Posterior vena cava (tissue), 2 donors: ENCODE results near the gene NFKBIA. TPM values are rescaled to one million over a fixed set of nuclear protein-coding genes. Genes with fewer than 3 reads are reported as not detected.

Source experiments
- DNase-seq: peaks from one replicate; pipeline ENCODE4 v3.0.0-alpha.2; 2020; ENCODE audit warnings: low spot score
- intact Hi-C, 2 donors: fragments of 100-400 bp; cut with DNase I; formaldehyde crosslinking; loops; one replicate each; pipeline versions ENCODE4 v1.14.1 to v1.14.2; 2022 to 2023
- total RNA-seq, 2 donors: library from RNA; stranded (reverse); fragmentation: NEBNext Ultra II Directional; extraction: Animal tissue kit (Norgen Biotek cat#: 25700); gene quantifications; one replicate each; pipeline ENCODE4 v1.2.1, GENCODE V29; 2021
- donor health status: DM: yes; HTN: yes; CAD: no.
- donor health status: DM: yes; HTN: yes; CAD: no.

NFKBIA gene
- total RNA-seq, 2 donors from 2014 or later: 87.1 to 127 TPM

DNA sequence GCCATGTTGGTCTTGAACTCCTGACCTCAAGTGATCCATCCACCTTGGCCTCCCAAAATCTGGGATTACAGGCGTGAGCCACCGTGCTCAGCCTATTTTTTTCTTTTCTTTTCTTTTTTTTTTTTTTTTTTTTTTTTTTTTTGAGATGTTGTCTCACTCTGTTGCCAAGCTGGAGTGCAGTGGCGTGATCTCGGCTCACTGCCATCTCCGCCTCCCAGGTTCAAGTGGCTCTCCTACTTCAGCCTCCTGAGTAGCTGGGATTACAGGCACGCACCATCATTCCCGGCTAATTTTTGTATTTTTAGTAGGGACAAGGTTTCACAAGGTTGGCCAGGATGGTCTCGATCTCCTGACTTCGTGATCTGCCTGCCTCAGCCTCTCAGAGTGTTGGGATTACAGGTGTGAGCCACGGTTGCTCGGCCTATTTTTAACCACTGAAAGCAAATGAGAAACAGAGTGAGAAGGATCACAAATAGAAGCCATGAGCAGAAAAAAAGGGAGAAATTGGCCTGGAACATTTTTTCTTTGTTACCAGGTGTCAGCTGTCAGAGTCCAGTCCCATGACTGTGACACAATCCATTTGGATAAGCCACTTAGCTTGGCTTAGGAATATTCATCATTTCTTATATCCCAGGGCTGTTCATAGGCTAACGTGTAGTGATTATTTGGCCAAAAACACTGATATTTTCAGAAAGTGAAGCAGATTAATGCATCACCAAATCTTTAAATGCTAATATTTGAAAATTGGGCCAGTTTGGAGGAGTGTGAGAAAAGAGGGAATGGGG, 7.9 kb upstream of the NFKBIA start:
- intact Hi-C loops: loop anchor here in 1 of 2 donors (10.0 kb wide), 2 partner anchors 158 to 288 kb away; partner anchors contain the start of genes PPP2R3C and PRORP

GRCh38 chr14:35410858-35411257, 6.3 kb upstream of the NFKBIA start:
- intact Hi-C loops: loop anchor here in 1 of 2 donors (10.0 kb wide), 2 partner anchors 156 to 286 kb away; partner anchors contain the start of genes PPP2R3C and PRORP
- no peak for DNase-seq

More for the DNA sequence above, 7.9 kb upstream of the NFKBIA start:
- DNase-seq: no peak

DNA sequence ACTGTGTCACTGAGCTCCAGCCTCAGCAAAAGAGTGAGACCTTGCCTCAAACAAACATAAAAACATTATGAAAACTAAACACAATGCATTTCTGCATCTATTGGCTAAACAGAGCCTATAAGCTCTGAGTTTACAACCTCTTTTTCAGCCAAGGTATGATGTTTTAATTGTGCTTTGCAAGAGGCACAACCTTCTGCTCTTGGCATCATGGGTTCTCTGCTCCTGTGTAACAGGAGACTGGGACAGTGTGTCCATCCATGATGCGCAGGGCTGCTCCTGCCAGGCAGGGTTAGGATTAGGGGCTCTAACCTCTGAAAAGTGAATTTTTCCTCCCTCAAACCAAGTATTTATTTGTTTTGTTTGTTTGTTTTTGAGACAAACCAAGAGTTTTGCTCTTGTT, 5.0 kb upstream of the NFKBIA start:
- DNase-seq: no peak
- intact Hi-C loops: loop anchor here (5.0 to 10.0 kb wide), 2 partner anchors 197 to 365 kb away; partner anchors contain the start of gene FAM177A1 (in 1 of the 2)

DNA sequence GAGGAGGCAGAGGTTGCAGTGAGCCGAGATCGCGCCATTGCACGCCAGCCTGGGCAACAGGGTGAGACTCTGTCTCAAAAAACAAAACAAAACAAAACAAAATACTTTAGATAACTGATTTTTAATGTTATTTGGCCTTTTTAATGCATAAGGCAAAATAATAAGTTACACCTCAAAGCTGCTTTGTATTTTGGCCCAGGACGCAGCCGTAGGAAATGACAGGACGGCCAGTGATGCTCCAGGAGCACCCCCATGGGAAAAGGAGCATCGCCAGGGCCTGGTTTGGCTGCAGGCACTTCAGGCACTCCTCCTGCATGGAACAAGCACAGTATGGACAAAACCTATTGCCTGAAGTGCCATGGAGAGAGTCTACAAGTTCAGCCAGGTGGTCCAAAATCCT, 3.5 kb upstream of the NFKBIA start:
- DNase-seq: no peak
- intact Hi-C loops: loop anchor here (5.0 to 10.0 kb wide), 2 partner anchors 196 to 363 kb away; partner anchors contain the start of gene FAM177A1 (in 1 of the 2)

DNA sequence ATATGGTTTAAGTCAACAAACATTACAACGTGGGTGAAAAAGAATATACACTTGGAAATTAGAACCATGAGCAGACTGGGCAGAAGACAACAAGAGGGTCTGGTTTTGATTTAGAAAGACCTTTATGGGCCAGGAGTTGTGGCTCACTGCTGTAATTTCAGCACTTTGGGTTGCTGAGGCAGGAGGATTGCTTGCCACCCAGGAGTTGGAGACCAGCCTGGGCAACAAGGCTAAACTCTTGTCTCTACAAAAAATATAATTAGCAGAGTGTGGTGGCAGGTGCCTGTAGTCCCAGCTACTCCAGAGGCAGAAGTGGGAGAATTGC, 2.7 kb upstream of the NFKBIA start:
- intact Hi-C loops: loop anchor here (5.0 to 10.0 kb wide), 2 partner anchors 195 to 362 kb away; partner anchors contain the start of gene FAM177A1 (in 1 of the 2)

DNA sequence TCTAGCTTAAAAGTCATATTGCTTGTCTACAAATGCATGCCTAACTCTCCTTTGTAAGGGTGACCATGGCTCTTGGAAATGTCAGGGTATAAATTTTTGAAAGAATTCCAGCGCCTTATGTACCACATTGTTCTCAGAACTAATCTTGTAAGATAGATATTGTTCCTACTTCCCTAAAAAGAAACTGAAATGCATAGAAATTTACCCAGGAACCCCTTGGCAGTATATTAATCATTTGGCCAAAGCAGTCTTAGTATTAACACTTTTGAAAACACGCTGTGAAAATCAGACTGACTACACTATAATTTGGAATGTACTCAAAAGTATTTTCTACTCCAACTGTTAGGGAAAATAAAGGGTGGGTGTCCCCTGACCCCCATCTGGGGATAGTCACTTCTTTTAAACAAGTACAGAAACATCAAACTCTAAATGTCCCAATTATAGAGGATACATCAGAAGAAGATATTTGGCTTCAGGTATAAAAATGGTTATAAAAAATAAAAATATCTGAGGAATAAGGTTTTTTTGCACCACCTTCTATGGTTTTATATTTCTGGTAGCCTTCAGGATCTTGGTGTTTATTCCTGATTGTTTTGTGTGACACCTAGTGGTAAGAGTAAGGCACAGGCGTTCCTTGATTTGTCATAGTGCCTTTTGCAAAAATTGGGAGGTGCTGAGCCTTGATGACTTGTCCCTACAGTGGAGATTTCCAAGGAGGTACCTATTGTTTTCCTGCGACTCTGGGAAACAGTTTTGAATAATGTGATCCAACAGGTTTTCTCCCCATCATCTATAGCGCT, 2.2 kb upstream of the NFKBIA start:
- intact Hi-C loops: loop anchor here (5.0 to 10.0 kb wide), 2 partner anchors 194 to 362 kb away; partner anchors contain the start of gene FAM177A1 (in 1 of the 2)
- DNase-seq: no peak

More for the DNA sequence above, 2.7 kb upstream of the NFKBIA start:
- no peak for DNase-seq

DNA sequence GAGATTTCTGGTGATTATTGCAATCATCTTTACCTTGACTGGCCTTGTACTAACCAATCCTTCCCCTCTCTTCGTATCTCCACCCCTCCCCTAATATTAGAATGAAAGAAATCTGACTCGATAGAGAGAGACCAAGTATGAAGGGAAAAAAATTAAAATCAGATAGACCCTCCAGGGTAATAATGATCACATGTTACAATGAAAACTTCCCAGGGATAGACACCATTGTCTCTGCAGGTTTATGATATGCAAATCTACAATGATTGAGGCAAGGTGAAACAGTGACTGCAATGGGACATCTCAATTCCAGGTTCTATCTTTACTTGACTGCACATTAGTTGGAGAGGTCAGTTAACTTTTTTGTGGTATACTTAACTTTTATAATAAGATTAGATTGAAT, 1.5 kb upstream of the NFKBIA start:
- intact Hi-C loops: loop anchor here (5.0 to 10.0 kb wide), 2 partner anchors 194 to 361 kb away; partner anchors contain the start of gene FAM177A1 (in 1 of the 2)
- DNase-seq: no peak

- no peak for DNase-seq
- intact Hi-C loops: loop anchor here (5.0 to 10.0 kb wide), 2 partner anchors 193 to 361 kb away; partner anchors contain the start of gene FAM177A1 (in 1 of the 2)
Observed at GRCh38 chr14:35405304-35405996, 901 bp upstream of the NFKBIA start.

- DNase-seq: peak; percentile 99
- intact Hi-C loops: loop anchor here (5.0 to 10.0 kb wide), 3 partner anchors 67 to 359 kb away; partner anchors contain the start of genes PSMA6 (in 2 of the 2) and FAM177A1 (in 1 of the 2)
Observed at GRCh38 chr14:35403603-35404448, 723 bp downstream of the NFKBIA start.

DNA sequence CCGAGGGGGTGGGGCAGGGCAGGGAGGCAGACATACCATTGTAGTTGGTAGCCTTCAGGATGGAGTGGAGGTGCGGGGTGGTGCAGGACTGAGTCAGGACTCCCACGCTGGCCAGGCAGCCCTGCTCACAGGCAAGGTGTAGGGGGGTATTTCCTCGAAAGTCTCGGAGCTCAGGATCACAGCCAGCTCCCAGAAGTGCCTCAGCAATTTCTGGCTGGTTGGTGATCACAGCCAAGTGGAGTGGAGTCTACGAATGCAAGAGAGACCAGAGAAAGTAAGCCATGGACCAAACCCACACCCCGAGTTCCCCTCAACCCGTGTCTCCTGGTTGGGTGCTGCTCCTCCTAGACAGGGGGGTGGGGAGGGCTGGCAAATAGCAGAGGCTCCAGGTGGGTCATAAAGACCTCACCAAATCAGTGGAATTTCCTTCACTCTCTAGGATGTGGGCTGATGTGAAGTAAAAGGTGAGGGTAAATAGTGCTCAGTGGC, 1.4 kb downstream of the NFKBIA start:
- intact Hi-C loops: loop anchor here (5.0 to 10.0 kb wide), 3 partner anchors 66 to 358 kb away; partner anchors contain the start of genes PSMA6 (in 2 of the 2) and FAM177A1 (in 1 of the 2)
- no peak for DNase-seq

- DNase-seq: no peak
- intact Hi-C loops: loop anchor here (5.0 to 10.0 kb wide), 3 partner anchors 65 to 358 kb away; partner anchors contain the start of genes PSMA6 (in 2 of the 2) and FAM177A1 (in 1 of the 2)
Observed at GRCh38 chr14:35402323-35403113, 2.0 kb downstream of the NFKBIA start.

DNA sequence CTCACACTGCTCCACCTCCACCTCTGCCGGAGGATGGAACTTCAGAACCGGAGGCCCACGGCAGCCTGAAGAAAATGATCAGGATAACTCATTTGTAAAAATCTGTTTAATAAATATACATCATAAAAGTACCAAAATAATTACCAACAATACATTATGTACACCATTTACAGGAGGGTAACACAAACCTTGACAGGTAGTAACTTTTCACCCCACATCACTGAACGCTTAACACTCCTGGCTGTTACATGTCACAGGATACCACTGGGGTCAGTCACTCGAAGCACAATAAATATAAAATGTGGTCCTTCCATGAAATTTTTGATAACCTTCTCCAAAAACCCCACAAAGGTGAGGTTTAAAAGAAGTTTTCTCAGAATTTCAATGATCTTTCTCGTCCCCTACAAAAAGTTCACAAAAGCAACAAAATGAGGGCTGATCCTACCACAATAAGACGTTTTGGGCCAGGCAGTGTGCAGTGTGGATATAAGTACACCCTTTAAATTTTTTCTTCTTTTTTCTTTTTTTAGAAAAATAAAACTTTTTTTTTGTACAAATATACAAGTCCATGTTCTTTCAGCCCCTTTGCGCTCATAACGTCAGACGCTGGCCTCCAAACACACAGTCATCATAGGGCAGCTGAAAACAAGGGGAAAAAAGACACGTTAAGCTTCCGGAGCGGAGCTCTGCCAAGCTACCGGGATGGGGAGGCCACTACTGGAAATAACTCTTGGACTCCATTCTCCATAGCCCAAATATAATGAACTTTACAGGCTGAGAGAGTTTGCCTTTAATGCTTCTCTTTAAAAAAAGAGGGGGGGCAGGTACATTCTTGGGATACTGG, 2.9 kb downstream of the NFKBIA start:
- DNase-seq: no peak
- intact Hi-C loops: loop anchor here (5.0 to 10.0 kb wide), 3 partner anchors 64 to 357 kb away; partner anchors contain the start of genes PSMA6 (in 2 of the 2) and FAM177A1 (in 1 of the 2)

DNA sequence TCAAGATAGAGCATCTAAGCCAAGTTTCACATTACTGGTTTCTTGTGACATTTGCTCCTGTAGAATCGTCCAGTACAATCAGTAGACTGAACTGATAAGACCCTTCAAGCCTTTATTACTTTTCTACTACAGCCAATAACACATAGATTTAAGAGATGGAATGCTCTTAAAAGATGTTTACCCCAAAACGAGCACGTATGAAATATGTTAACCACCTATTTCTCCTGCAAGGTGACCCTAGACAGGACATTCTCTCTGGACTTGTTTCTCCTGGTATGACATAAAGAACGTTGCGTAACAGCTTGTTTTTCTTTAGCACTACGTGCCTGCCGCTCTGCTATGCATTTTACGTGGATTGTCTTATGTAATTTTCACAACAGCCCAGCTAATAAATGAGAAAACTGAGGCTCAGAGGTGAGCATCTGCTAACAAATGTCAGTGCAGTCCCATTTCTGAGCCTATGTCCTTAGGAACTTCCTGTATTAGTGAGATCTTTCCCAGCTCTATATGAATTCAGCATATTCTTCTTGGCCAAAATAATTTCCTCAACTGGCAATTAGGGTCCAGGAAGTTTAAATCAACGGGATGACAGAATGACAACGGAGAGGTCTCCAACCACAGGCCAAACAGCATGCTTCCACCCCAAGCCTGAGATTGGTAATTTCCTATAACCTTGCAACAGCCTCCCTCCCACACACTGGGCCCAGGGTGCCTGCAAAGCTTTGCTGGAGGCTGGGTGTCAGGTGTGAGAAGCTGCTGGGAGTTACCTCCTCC, 3.7 kb downstream of the NFKBIA start:
- intact Hi-C loops: loop anchor here (5.0 to 10.0 kb wide), 3 partner anchors 64 to 356 kb away; partner anchors contain the start of genes PSMA6 (in 2 of the 2) and FAM177A1 (in 1 of the 2)
- DNase-seq: no peak

GRCh38 chr14:35399083-35399937, 5.2 kb downstream of the NFKBIA start:
- intact Hi-C loops: no loop called here
- peak; percentile 62 for DNase-seq
